CD14-positive monocyte (primary cell): ENCODE results near the gene STAC. TPM values are rescaled to one million over a fixed set of nuclear protein-coding genes. Genes with fewer than 3 reads are reported as not detected.

Experiments
- DNase-seq, 3 donors: peaks; one replicate each; pipeline ENCODE4 v3.0.0-alpha.2; 2011 to 2022
- H2AFZ ChIP-seq: 2 replicates; pipeline ENCODE4 v1.6.0; 2012; ENCODE audit warnings: mild to moderate bottlenecking, low read depth, low read length, inconsistent platforms; ENCODE audit not compliant: insufficient read depth, poor library complexity, severe bottlenecking
- H3K27ac ChIP-seq, 2 donors: 1 replicate in 1 of 2; 2 replicates in 1 of 2; pipeline ENCODE4 v1.5.1; 2012 to 2013; ENCODE audit warnings: low read length in 2 of 2, control low read depth in 1 of 2, inconsistent platforms in 1 of 2, low read depth in 1 of 2, mild to moderate bottlenecking in 1 of 2
- H3K27me3 ChIP-seq, 2 donors: one replicate each; pipeline versions ENCODE4 v1.6.0 to v1.6.1; 2011 to 2013; ENCODE audit warnings: low read length in 2 of 2; ENCODE audit not compliant: control insufficient read depth in 2 of 2, insufficient read depth in 2 of 2
- H3K36me3 ChIP-seq, 2 donors: replicated peaks in 1 of 2; 1 replicate in 1 of 2; 2 replicates in 1 of 2; pipeline versions ENCODE4 v1.5.1 to v1.6.1; 2012 to 2013; ENCODE audit warnings: low read length in 2 of 2, control low read depth in 1 of 2, inconsistent platforms in 1 of 2, mild to moderate bottlenecking in 1 of 2; ENCODE audit not compliant: insufficient read depth in 2 of 2, control insufficient read depth in 1 of 2
- H3K4me1 ChIP-seq, 2 donors: 1 replicate in 1 of 2; 2 replicates in 1 of 2; pipeline versions ENCODE4 v1.5.1 to v1.6.1; 2012 to 2013; ENCODE audit warnings: low read length in 2 of 2, control low read depth in 1 of 2, inconsistent platforms in 1 of 2, mild to moderate bottlenecking in 1 of 2, moderate library complexity in 1 of 2; ENCODE audit not compliant: insufficient read depth in 2 of 2, control insufficient read depth in 1 of 2
- H3K4me2 ChIP-seq: replicated peaks from 2 replicates; pipeline ENCODE3; 2012; ENCODE audit warnings: low read length, moderate library complexity, mild to moderate bottlenecking; ENCODE audit not compliant: poor library complexity, severe bottlenecking; ENCODE audit errors: extremely low read depth
- H3K4me3 ChIP-seq, 3 experiments: fragments of 200-600 bp in 1 of 3; sonication (generic) in 1 of 3; replicated peaks in 1 of 3; 1 replicate in 2 of 3; 2 replicates in 1 of 3; pipeline ENCODE4 v1.5.1; 2011 to 2013; ENCODE audit warnings: low read length in 3 of 3, mild to moderate bottlenecking in 3 of 3, control low read depth in 2 of 3, low read depth in 2 of 3, inconsistent platforms in 1 of 3, moderate library complexity in 1 of 3
- H3K79me2 ChIP-seq: 2 replicates; pipeline ENCODE4 v1.6.0; 2012; ENCODE audit warnings: mild to moderate bottlenecking, control low read depth, inconsistent platforms, low read length, moderate library complexity; ENCODE audit not compliant: insufficient read depth
- H3K9ac ChIP-seq: 2 replicates; pipeline ENCODE4 v1.6.0; 2017; ENCODE audit warnings: low read length, mild to moderate bottlenecking; ENCODE audit not compliant: insufficient read depth, poor library complexity, severe bottlenecking
- H3K9me3 ChIP-seq, 2 donors: replicated peaks in 1 of 2; 1 replicate in 1 of 2; 2 replicates in 1 of 2; pipeline versions ENCODE4 v1.5.1 to v1.6.1; 2012 to 2013; ENCODE audit warnings: low read length in 2 of 2, control low read depth in 1 of 2; ENCODE audit not compliant: control insufficient read depth in 1 of 2, insufficient read depth in 1 of 2
- H4K20me1 ChIP-seq: 2 replicates; pipeline ENCODE4 v1.6.0; 2012; ENCODE audit warnings: mild to moderate bottlenecking, low read length, control low read depth, moderate library complexity; ENCODE audit not compliant: insufficient read depth
- H3K27ac Mint-ChIP-seq, 7 donors: one replicate each; pipeline ENCODE4 v1.8.0; 2020; ENCODE audit warnings: mild to moderate bottlenecking in 7 of 7, mixed read lengths in 7 of 7, moderate library complexity in 6 of 7, inconsistent platforms in 2 of 7
- H3K27me3 Mint-ChIP-seq, 3 donors: one replicate each; pipeline ENCODE4 v1.8.0; 2021 to 2022; ENCODE audit warnings: low read depth in 3 of 3, mild to moderate bottlenecking in 3 of 3, mixed read lengths in 3 of 3, moderate library complexity in 3 of 3, inconsistent platforms in 1 of 3
- H3K36me3 Mint-ChIP-seq, 2 donors: one replicate each; pipeline ENCODE4 v1.8.0; 2020; ENCODE audit warnings: mixed read lengths in 2 of 2, inconsistent platforms in 1 of 2, mild to moderate bottlenecking in 1 of 2
- H3K4me1 Mint-ChIP-seq: one replicate; pipeline ENCODE4 v1.8.0; 2020; ENCODE audit warnings: mild to moderate bottlenecking, mixed read lengths
- H3K4me3 Mint-ChIP-seq, 2 donors: one replicate each; pipeline ENCODE4 v1.8.0; 2020; ENCODE audit warnings: mild to moderate bottlenecking in 2 of 2, mixed read lengths in 2 of 2, moderate library complexity in 1 of 2
- H3K9me3 Mint-ChIP-seq, 7 donors: one replicate each; pipeline ENCODE4 v1.8.0; 2020 to 2022; ENCODE audit warnings: mixed read lengths in 7 of 7, mild to moderate bottlenecking in 6 of 7, moderate library complexity in 6 of 7, inconsistent platforms in 2 of 7
- CTCF ChIP-seq: fragments of 200-600 bp; IDR thresholded peaks from one replicate; pipeline ENCODE4 v1.8.0; 2022; ENCODE audit warnings: antibody characterized with exemption, mild to moderate bottlenecking
- WGBS: methylation state at CpG from one replicate; pipeline ENCODE4 v1.1.5; 2013; ENCODE audit warnings: missing lambda C conversion rate; ENCODE audit not compliant: insufficient coverage; 5-methylcytosine and 5-hydroxymethylcytosine counted together
- intact Hi-C, 2 donors: fragments of 100-400 bp; cut with micrococcal nuclease; formaldehyde crosslinking; loops; one replicate each; pipeline versions ENCODE4 v1.15.0 to v1.15.1; 2023
- polyA plus RNA-seq, 3 donors: library from polyadenylated mRNA; depleted of rRNA in 1 of 3; unstranded in 2 of 3; stranded (reverse) in 1 of 3; fragments of 300-500 nt in 2 of 3; fragments of >200 nt in 1 of 3; fragmentation: Illumina TruSeq in 2 of 3; gene quantifications; 1 replicate in 2 of 3; 2 replicates in 1 of 3; pipeline ENCODE4 v1.2.3, GENCODE V29; 2012 to 2021

Gene STAC
- polyA plus RNA-seq, 3 donors = 0.10 to 0.40 (median 0.12) TPM

GRCh38 chr3:36483709-36484108, 103.4 kb downstream of the STAC start:
- Histone ChIP-seq H3K9ac (no peak overlapping the region), H3K27ac (no peak overlapping the region), H3K4me2 (no peak overlapping the region), H3K27me3 (no peaks in the 10 kb centered on the region), H3K9me3 (peaks cover under 1 to 2% of the 10 kb centered on the region in 2 donors), H2AFZ (no peak overlapping the region), H4K20me1 (no peaks in the 10 kb centered on the region), H3K36me3 (no peaks in the 10 kb centered on the region), H3K4me3 (no peak overlapping the region), H3K4me1 (peaks cover 0 to 9% of the 10 kb centered on the region in 2 donors), H3K79me2 (no peaks in the 10 kb centered on the region)
- H3K9me3 Mint-ChIP-seq = peaks cover 2 to 11% (median 3%) of the 10 kb centered on the region in 7 donors
- no peak overlapping the region for H3K4me3 Mint-ChIP-seq
- intact Hi-C loops = no loop called here
- H3K36me3 Mint-ChIP-seq = peaks cover 0 to 5% of the 10 kb centered on the region in 2 donors
- peaks cover 17% of the 10 kb centered on the region for H3K4me1 Mint-ChIP-seq
- no peak for TF ChIP-seq CTCF
- H3K27me3 Mint-ChIP-seq = no peaks in the 10 kb centered on the region
- DNase-seq = no peak
- H3K27ac Mint-ChIP-seq = peak overlapping the region in 1 of 7 donors; percentile 63
- WGBS = 90% methylated on average over 2 of the region's 5 CpGs

- Histone ChIP-seq H3K79me2 (no peaks in the 10 kb centered on the region), H2AFZ (no peak overlapping the region), H3K4me3 (no peak overlapping the region), H3K9ac (no peak overlapping the region), H3K9me3 (no peaks in the 10 kb centered on the region), H4K20me1 (no peaks in the 10 kb centered on the region), H3K36me3 (no peaks in the 10 kb centered on the region), H3K4me1 (peaks cover 0 to 9% of the 10 kb centered on the region in 2 donors), H3K27ac (no peak overlapping the region), H3K27me3 (no peaks in the 10 kb centered on the region), H3K4me2 (no peak overlapping the region)
- Mint-ChIP-seq H3K4me1 (peaks cover 17% of the 10 kb centered on the region), H3K36me3 (peaks cover 0 to 7% of the 10 kb centered on the region in 2 donors), H3K4me3 (no peak overlapping the region), H3K27me3 (no peaks in the 10 kb centered on the region), H3K9me3 (peaks cover 0 to 8% (median 0%) of the 10 kb centered on the region in 7 donors), H3K27ac (no peak overlapping the region)
- intact Hi-C loops = no loop called here
- WGBS = 100% methylated on average over 1 of the region's 1 CpG
- TF ChIP-seq CTCF = no peak
- no peak for DNase-seq
Measured at GRCh38 chr3:36484386-36484785, 104.1 kb downstream of the STAC start.
